C4-2B (cell line): ENCODE measurements around the gene FBXW4.

ENCODE experiments used
- H3K27ac ChIP-seq: fragments of 450-650 bp; 2 replicates; pipeline ENCODE4 v1.5.1; 2017
- ZFX ChIP-seq: fragments of 450-650 bp; IDR thresholded peaks from 2 replicates; pipeline ENCODE4 v1.6.1; 2017
- TF ChIP-seq, protein P1 (sequence below): fragments of 450-650 bp; conservative IDR thresholded peaks from 2 replicates; pipeline ENCODE4 v1.5.1; 2017; ENCODE audit warnings: mild to moderate bottlenecking

The FBXW4 gene

DNA sequence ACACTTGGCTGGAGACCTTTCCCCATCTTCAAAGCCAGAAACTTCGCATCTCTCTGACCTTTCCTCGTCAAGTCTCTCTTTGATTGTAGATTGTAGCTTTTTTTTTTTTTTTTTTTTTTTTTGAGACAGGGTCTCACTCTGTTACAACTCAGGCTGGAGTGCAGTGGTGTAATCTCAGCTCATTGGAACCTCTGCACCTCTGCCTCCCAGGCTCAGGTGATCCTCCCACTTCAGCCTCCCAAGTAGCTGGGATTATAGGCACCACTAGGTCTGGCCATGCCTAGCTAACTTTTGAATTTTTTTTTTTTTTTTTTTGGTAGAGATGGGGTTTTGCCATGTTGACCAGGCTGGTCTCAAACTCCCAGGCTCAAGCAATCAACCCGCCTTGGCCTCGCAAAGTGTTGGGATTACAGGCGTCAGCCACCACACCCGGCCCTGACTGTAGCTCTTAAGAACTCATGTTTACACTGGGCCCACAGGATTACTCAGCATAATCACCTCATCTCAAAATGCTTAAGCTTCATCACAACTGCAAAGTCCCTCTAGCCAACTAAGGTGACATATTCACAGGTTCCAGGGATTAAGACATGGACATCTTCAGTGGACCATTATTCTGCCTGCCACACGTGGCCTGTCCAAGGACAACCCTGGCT, 118.6 kb downstream of the FBXW4 start:
- H3K27ac ChIP-seq: no peak overlapping the region
- no peak for TF ChIP-seq ZFX
- TF ChIP-seq, protein P1, sequence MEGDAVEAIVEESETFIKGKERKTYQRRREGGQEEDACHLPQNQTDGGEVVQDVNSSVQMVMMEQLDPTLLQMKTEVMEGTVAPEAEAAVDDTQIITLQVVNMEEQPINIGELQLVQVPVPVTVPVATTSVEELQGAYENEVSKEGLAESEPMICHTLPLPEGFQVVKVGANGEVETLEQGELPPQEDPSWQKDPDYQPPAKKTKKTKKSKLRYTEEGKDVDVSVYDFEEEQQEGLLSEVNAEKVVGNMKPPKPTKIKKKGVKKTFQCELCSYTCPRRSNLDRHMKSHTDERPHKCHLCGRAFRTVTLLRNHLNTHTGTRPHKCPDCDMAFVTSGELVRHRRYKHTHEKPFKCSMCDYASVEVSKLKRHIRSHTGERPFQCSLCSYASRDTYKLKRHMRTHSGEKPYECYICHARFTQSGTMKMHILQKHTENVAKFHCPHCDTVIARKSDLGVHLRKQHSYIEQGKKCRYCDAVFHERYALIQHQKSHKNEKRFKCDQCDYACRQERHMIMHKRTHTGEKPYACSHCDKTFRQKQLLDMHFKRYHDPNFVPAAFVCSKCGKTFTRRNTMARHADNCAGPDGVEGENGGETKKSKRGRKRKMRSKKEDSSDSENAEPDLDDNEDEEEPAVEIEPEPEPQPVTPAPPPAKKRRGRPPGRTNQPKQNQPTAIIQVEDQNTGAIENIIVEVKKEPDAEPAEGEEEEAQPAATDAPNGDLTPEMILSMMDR: no peak

DNA sequence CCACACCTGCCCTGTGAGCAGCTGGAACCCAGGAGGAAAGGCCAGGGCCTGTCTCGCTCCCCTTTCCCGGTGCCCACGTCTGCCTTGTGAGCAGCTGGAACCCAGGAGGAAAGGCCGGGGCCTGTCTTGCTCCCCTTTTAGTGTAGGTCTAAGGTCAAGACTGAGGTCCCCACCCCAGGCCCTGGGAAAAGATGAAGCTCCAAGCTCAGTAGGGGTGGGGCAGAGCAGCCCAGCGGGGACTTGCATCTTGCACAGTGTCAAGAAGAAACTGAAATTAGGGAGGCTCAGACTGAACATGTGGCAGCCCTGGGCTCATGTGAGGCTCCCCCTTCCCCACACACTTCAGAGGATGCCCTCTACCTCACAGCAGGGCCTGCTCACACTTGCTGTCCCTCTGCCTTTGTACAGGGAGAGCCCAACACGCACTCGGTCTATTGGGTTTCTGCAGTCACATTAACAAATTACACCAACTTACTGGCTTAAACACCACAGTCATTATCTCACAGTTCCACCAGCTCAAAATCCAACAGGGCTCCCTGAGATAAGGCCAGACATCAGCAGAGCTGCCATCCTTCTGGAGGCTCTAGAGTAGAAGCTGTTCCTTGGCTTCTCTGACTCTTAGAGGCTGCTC, 119.3 kb downstream of the FBXW4 start:
- no peak overlapping the region for H3K27ac ChIP-seq
- no peak for TF ChIP-seq ZFX
- TF ChIP-seq, protein P1: no peak

DNA sequence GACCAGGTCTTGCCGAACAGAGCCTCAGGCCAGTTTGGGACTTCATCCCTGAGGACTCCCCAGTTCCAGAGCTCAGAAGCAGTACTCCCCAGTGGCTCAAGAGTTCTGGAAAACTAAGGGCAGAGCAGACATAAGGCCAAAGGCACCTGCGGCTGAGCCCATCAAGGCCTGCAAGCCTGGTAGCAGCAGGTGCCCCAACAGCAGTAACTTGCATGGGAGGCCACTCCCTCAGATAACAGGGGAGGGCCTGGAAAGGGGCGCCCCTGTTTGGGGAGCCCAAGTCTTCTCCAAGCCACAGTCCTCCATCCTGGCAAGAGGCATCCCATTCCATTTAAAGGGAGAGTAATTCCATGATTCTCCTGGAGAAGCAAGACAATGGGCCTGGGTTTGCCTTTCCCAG, 119.9 kb downstream of the FBXW4 start:
- H3K27ac ChIP-seq: no peak overlapping the region
- no peak for TF ChIP-seq ZFX

DNA sequence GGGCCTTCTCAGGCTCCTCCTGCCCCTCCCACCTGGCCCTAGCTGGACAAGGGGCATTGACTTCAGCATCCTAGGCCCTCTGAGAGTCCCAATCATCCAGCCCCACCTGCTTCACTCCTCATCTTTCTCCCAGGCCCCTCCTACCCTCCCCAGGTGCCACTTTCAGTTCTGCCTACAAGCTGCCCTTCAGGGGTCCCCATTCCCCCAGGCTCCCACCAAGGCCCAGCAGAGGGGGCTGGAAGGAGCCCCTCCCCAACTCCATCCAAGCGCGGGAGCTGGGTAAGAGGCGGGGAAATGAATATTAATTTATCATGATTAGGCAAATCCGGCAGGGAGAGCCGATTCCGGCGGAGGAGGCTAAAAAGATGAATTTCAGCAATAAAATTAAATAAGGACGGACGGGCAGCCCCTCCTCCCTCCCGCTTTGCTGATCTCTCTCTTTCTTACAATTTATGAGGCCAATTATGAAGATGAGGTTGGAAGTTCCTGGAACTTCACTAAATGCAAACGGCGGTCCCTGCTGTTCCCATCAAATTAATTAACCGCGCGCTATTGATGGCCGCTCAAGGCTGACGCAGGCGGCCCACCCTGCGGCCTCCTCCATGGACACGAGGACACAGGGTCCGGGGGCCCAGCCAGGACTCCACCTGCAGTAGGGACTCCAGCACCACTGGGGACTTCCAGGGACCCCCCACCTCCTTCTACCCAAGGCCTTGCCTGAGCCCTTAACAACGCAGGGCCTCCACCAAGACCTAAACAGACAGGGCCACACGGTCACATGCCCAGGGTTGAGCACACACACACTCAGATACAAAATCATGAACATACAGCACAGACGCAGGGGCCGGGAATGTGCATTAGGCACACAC, 120.9 kb downstream of the FBXW4 start:
- no peak overlapping the region for H3K27ac ChIP-seq
- TF ChIP-seq, protein P1: no peak

DNA sequence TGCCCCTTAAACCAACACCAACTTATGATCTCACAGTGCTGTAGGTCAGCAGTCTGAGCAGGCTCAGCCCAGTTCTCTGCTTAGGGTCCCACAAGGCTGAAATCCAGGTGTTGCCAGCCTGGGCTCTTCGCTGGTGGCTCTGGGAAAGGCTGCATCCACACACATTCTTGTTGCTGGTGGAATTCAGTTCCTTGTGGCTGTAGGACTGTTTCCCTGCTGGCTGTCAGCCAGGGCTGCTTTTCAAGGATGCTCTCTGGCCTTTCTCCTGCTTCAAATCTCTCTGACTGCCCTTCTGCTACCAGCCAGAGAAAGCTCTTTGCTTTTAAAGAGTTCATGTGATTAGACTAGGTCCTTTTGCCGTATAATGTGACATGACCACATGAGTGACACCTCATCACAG, 122.2 kb downstream of the FBXW4 start:
- no peak for TF ChIP-seq ZFX
- TF ChIP-seq, protein P1: no peak
- no peak overlapping the region for H3K27ac ChIP-seq

DNA sequence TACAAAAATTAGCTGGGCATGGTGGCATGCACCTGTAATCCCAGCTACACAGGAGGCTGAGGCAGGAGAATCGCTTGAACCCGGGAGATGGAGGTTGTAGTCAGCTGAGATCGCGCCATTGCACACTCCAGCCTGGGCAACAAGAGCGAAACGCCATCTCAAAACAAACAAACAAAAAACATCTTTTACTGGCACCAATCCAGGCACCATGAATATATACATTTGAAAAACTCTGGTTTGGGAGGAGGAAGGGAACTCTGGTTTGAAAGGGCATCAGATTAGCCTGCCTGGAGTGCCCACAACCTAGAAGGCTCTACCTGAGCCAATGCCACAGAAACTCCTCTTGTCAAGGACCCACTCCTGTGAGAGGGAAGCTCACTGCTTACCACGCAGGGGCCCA, 122.8 kb downstream of the FBXW4 start:
- no peak overlapping the region for H3K27ac ChIP-seq
- TF ChIP-seq, protein P1: no peak
- TF ChIP-seq ZFX: no peak

DNA sequence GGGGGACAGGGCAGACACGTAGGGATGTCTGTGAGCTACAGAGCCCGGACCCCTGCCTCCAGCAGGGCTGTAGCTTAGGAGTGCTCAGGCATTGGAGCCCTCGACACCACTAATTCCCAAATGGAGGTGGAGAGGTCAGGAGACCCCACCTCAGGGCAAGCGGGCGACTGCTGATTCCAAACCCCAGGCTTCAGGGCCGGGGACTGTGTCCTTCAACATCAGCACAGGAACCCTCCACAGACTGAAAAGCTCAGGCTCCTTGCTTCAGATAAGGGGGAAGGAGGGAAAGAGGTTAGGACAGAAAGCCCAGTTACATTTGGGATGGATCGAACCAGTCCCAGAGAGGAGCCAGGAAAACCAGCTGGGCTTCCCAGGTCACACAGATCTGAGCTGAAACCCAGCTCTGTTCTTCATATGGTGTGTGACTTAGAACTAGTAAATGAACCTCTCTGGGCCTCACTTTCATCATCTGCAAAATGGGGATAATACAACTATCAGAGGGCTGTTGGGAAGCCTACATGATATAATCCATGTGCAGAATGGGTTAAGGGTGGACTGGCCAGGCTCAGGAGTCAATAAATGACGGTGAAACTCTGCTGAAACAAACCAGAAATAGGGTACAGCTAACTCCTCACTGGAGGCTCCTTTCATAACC, 123.6 kb downstream of the FBXW4 start:
- TF ChIP-seq, protein P1: no peak
- no peak for TF ChIP-seq ZFX
- no peak overlapping the region for H3K27ac ChIP-seq
